SW480 (cell line): ENCODE results near the gene TMEM50A.
"Not testable (repeated sequence)": the region's sequence is repeated elsewhere in the genome, so short reads cannot be mapped to it uniquely, and the experiment has no call there.

Experiments
- DNase-seq: peaks from one replicate; pipeline ENCODE4 v3.0.0-alpha.2; 2016; ENCODE audit warnings: low spot score

The TMEM50A gene

GRCh38 chr1:25387096-25387495 lies 49.0 kb downstream of the TMEM50A start:
- DNase-seq, result not testable (repeated sequence)

- not testable (repeated sequence) for DNase-seq
These were observed 50.6 kb downstream of the TMEM50A start for GRCh38 chr1:25388691-25389090.

- not testable (repeated sequence) for DNase-seq
These were observed 51.6 kb downstream of the TMEM50A start for GRCh38 chr1:25389721-25390120.

GRCh38 chr1:25392841-25393240 lies 54.7 kb downstream of the TMEM50A start:
- no peak for DNase-seq

- DNase-seq, result not testable (repeated sequence)
These were observed 59.4 kb downstream of the TMEM50A start for GRCh38 chr1:25397549-25397948.

GRCh38 chr1:25398079-25398478 lies 59.9 kb downstream of the TMEM50A start:
- not testable (repeated sequence) for DNase-seq

GRCh38 chr1:25402947-25403803 lies 65.0 kb downstream of the TMEM50A start:
- DNase-seq, result not testable (repeated sequence)

GRCh38 chr1:25405731-25406305 lies 67.7 kb downstream of the TMEM50A start:
- not testable (repeated sequence) for DNase-seq

- DNase-seq, result not testable (repeated sequence)
These were observed 71.7 kb downstream of the TMEM50A start for GRCh38 chr1:25409641-25410427.
